ENCODE results near the gene CYP4F22. TPM values are rescaled to one million over a fixed set of nuclear protein-coding genes. Genes with fewer than 3 reads are reported as not detected.

The CYP4F22 gene
- total RNA-seq, 3 donors from 2014 or later (not counting 1 experiment from before 2014, with no cell fraction given) = 2.2 to 3.1 (median 2.6) TPM

GRCh38 chr19:15498910-15499309 is 9.4 kb upstream of the CYP4F22 start:
- Mint-ChIP-seq H3K9me3 (no peaks in the 10 kb centered on the region), H3K4me1 (peaks cover 0 to 4% of the 10 kb centered on the region in 2 donors), H3K27me3 (ENCODE audit: low read depth in 2 of 2) (peaks cover 0 to 6% of the 10 kb centered on the region in 2 donors), H3K36me3 (no peaks in the 10 kb centered on the region), H3K4me3 (no peak overlapping the region), H3K27ac (no peak overlapping the region)
- Histone ChIP-seq H3K4me3 (ENCODE audit: low read length) (no peak overlapping the region), H3K4me1 (ENCODE audit: control insufficient read depth, insufficient read depth, low read length) (no peaks in the 10 kb centered on the region), H3K27ac (ENCODE audit: low read length) (no peak overlapping the region), H3K27me3 (ENCODE audit: control insufficient read depth, insufficient read depth, low read length) (no peaks in the 10 kb centered on the region), H3K36me3 (ENCODE audit: control insufficient read depth, insufficient read depth, low read length) (no peaks in the 10 kb centered on the region), H3K9me3 (ENCODE audit: control insufficient read depth, insufficient read depth, low read length) (no peaks in the 10 kb centered on the region)
- DNase-seq (no peak), ATAC-seq (no peak)
- TF ChIP-seq, protein P1, sequence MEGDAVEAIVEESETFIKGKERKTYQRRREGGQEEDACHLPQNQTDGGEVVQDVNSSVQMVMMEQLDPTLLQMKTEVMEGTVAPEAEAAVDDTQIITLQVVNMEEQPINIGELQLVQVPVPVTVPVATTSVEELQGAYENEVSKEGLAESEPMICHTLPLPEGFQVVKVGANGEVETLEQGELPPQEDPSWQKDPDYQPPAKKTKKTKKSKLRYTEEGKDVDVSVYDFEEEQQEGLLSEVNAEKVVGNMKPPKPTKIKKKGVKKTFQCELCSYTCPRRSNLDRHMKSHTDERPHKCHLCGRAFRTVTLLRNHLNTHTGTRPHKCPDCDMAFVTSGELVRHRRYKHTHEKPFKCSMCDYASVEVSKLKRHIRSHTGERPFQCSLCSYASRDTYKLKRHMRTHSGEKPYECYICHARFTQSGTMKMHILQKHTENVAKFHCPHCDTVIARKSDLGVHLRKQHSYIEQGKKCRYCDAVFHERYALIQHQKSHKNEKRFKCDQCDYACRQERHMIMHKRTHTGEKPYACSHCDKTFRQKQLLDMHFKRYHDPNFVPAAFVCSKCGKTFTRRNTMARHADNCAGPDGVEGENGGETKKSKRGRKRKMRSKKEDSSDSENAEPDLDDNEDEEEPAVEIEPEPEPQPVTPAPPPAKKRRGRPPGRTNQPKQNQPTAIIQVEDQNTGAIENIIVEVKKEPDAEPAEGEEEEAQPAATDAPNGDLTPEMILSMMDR (IDR thresholded peaks at IDR 0.05) = no peak
- intact Hi-C loops (cut with micrococcal nuclease) = no loop called here
- WGBS (ENCODE audit: insufficient coverage) = 78% methylated on average over 6 of the region's 6 CpGs

- intact Hi-C loops (cut with micrococcal nuclease) = no loop called here
- H3K27me3 Mint-ChIP-seq (ENCODE audit: low read depth in 2 of 2) = peaks cover 0 to 8% of the 10 kb centered on the region in 2 donors
- Histone ChIP-seq H3K4me1 (ENCODE audit: control insufficient read depth, insufficient read depth, low read length) (no peaks in the 10 kb centered on the region), H3K9me3 (ENCODE audit: control insufficient read depth, insufficient read depth, low read length) (no peaks in the 10 kb centered on the region), H3K27ac (ENCODE audit: low read length) (no peak overlapping the region), H3K27me3 (ENCODE audit: control insufficient read depth, insufficient read depth, low read length) (no peaks in the 10 kb centered on the region), H3K4me3 (ENCODE audit: low read length) (no peak overlapping the region), H3K36me3 (ENCODE audit: control insufficient read depth, insufficient read depth, low read length) (no peaks in the 10 kb centered on the region)
- no peaks in the 10 kb centered on the region for H3K9me3 Mint-ChIP-seq
- WGBS (ENCODE audit: insufficient coverage) = 93% methylated on average over 1 of the region's 1 CpG
- H3K27ac Mint-ChIP-seq = no peak overlapping the region
- DNase-seq (no peak), ATAC-seq (no peak)
- no peak overlapping the region for H3K4me3 Mint-ChIP-seq
- H3K36me3 Mint-ChIP-seq = no peaks in the 10 kb centered on the region
- H3K4me1 Mint-ChIP-seq = peaks cover 0 to 8% of the 10 kb centered on the region in 2 donors
- TF ChIP-seq, protein P1 (IDR thresholded peaks at IDR 0.05) = no peak
These were observed 6.7 kb upstream of the CYP4F22 start for GRCh38 chr19:15501596-15501995.

DNA sequence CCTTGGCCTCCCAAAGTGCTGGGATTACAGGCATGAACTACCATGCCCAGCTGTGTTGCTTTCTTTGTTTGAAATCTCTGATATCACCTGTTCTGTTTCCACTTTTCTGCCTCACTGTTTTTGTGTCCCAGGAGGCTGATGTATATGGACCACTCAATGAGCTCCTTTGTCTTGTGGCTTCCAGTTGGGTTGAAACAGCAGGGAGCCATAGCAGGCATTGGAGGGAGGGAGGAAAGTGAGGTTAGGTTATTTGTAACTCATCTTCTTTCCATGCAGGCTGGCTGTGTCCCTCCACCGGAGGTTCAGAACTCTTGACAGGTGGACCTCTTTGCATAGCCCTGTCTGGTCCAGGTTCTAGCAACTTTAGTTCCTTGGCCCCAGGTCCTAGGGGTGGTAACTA is 6.1 kb upstream of the CYP4F22 start:
- Histone ChIP-seq H3K9me3 (ENCODE audit: control insufficient read depth, insufficient read depth, low read length) (no peaks in the 10 kb centered on the region), H3K4me1 (ENCODE audit: control insufficient read depth, insufficient read depth, low read length) (no peaks in the 10 kb centered on the region), H3K4me3 (ENCODE audit: low read length) (no peak overlapping the region), H3K27me3 (ENCODE audit: control insufficient read depth, insufficient read depth, low read length) (no peaks in the 10 kb centered on the region), H3K27ac (ENCODE audit: low read length) (no peak overlapping the region), H3K36me3 (ENCODE audit: control insufficient read depth, insufficient read depth, low read length) (no peaks in the 10 kb centered on the region)
- Mint-ChIP-seq H3K4me1 (peaks cover 0 to 8% of the 10 kb centered on the region in 2 donors), H3K4me3 (no peak overlapping the region), H3K27ac (no peak overlapping the region), H3K36me3 (no peaks in the 10 kb centered on the region), H3K9me3 (no peaks in the 10 kb centered on the region), H3K27me3 (ENCODE audit: low read depth in 2 of 2) (peaks cover 0 to 9% of the 10 kb centered on the region in 2 donors)
- 77% methylated on average over 1 of the region's 1 CpG for WGBS (ENCODE audit: insufficient coverage)
- TF ChIP-seq, protein P1 (IDR thresholded peaks at IDR 0.05) = no peak
- DNase-seq (no peak), ATAC-seq (no peak)
- intact Hi-C loops (cut with micrococcal nuclease) = no loop called here

GRCh38 chr19:15506074-15506571 is 2.2 kb upstream of the CYP4F22 start:
- Mint-ChIP-seq H3K9me3 (no peaks in the 10 kb centered on the region), H3K27ac (no peak overlapping the region)
- intact Hi-C loops (cut with micrococcal nuclease) = no loop called here

More at GRCh38 chr19:15506074-15506571, 2.2 kb upstream of the CYP4F22 start:
- Histone ChIP-seq H3K4me3 (ENCODE audit: low read length) (no peak overlapping the region), H3K27me3 (ENCODE audit: control insufficient read depth, insufficient read depth, low read length) (peaks cover 8% of the 10 kb centered on the region), H3K36me3 (ENCODE audit: control insufficient read depth, insufficient read depth, low read length) (no peaks in the 10 kb centered on the region), H3K27ac (ENCODE audit: low read length) (no peak overlapping the region), H3K4me1 (ENCODE audit: control insufficient read depth, insufficient read depth, low read length) (peaks cover 15% of the 10 kb centered on the region), H3K9me3 (ENCODE audit: control insufficient read depth, insufficient read depth, low read length) (no peaks in the 10 kb centered on the region)
- Mint-ChIP-seq H3K4me3 (no peak overlapping the region), H3K36me3 (no peaks in the 10 kb centered on the region), H3K4me1 (peaks cover 18 to 27% of the 10 kb centered on the region in 2 donors), H3K27me3 (ENCODE audit: low read depth in 2 of 2) (peaks cover 8 to 26% of the 10 kb centered on the region in 2 donors)
- 93% methylated on average over 5 of the region's 5 CpGs for WGBS (ENCODE audit: insufficient coverage)
- TF ChIP-seq, protein P1 (IDR thresholded peaks at IDR 0.05) = no peak
- DNase-seq (no peak), ATAC-seq (no peak)
